PC-3 (cell line): ENCODE results near the gene NEU4.

Experiments
- EZH2 ChIP-seq: fragments of 300-600 bp; sonication (generic); IDR thresholded peaks from one replicate; pipeline ENCODE4 v1.6.1; 2017; ENCODE audit warnings: antibody characterized with exemption, mild to moderate bottlenecking, low read length; ENCODE audit not compliant: unreplicated experiment
- EZH2phosphoT487 ChIP-seq: fragments of 300-600 bp; sonication (generic); IDR thresholded peaks from 2 replicates; pipeline ENCODE4 v1.6.1; 2018; ENCODE audit warnings: mild to moderate bottlenecking, antibody characterized with exemption, low read length, borderline replicate concordance
- TF ChIP-seq, protein P1 (sequence below): fragments of 300-600 bp; sonication (generic); conservative IDR thresholded peaks from 2 replicates; pipeline ENCODE4 v1.5.1; 2017; ENCODE audit warnings: antibody characterized with exemption, low read depth, mild to moderate bottlenecking, low read length

DNA sequence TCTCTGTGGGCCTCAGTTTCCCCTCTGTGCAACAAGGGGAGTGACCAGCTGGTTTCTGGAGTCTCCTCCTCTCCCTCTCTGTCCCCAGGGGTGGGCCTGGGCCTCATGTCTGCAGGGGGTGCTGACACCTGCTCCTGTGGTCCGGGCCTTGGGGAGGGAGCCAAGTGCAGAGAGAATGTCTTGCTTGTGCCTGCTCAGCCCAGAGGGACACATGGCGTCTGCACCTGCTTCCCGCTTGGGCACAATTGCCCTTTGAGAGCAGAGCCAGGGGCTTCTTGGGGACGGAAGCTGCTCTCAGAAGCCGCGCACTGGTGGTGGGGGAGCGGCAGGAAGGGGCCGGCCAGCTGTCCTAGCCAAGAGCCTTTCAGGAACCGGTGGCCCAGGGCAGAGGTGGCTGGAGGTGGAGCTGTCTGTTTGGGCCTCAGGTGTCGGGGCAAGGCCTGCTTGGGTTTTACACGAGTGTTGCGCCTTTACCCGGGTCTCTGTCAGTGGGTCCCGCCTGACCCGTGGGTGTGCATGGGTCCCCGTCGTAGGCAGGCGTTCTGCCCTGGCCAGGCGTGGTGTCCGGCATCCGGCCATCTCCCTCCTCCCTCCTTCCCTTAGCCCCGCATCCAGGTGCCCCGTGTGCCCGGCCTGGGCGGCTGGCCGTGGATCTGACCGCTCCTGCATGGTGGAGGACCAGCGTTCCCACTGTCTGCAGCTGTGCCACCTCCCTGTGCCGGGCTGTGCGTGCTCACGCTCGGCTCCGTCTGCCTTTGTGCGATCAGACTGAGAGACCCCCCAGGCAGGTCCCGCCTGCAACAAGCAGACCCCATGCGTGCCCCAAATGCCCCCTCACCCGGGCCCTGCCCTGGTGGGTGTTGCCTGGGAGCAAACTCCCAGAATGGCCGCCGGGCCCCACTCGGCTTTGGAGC lies 4.0 kb downstream of the NEU4 start:
- TF ChIP-seq, protein P1, sequence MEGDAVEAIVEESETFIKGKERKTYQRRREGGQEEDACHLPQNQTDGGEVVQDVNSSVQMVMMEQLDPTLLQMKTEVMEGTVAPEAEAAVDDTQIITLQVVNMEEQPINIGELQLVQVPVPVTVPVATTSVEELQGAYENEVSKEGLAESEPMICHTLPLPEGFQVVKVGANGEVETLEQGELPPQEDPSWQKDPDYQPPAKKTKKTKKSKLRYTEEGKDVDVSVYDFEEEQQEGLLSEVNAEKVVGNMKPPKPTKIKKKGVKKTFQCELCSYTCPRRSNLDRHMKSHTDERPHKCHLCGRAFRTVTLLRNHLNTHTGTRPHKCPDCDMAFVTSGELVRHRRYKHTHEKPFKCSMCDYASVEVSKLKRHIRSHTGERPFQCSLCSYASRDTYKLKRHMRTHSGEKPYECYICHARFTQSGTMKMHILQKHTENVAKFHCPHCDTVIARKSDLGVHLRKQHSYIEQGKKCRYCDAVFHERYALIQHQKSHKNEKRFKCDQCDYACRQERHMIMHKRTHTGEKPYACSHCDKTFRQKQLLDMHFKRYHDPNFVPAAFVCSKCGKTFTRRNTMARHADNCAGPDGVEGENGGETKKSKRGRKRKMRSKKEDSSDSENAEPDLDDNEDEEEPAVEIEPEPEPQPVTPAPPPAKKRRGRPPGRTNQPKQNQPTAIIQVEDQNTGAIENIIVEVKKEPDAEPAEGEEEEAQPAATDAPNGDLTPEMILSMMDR = no peak
- TF ChIP-seq EZH2 = no peak
- TF ChIP-seq EZH2phosphoT487 = no peak
